Stimulated activated CD4-positive, alpha-beta T cell treated with anti-CD3 and anti-CD28 coated beads, TNF-alpha, amount 100 ng/mL, for 4 hours (primary cell): ENCODE measurements around the gene KRT71.
"Not testable (repeated sequence)": the region's sequence is repeated elsewhere in the genome, so short reads cannot be mapped to it uniquely, and the experiment has no call there.

Experiments
- DNase-seq, 3 experiments: peaks; one replicate each; pipeline ENCODE4 v3.0.0-alpha.2; 2020; ENCODE audit warnings: low read depth in 3 of 3

The KRT71 gene

DNA sequence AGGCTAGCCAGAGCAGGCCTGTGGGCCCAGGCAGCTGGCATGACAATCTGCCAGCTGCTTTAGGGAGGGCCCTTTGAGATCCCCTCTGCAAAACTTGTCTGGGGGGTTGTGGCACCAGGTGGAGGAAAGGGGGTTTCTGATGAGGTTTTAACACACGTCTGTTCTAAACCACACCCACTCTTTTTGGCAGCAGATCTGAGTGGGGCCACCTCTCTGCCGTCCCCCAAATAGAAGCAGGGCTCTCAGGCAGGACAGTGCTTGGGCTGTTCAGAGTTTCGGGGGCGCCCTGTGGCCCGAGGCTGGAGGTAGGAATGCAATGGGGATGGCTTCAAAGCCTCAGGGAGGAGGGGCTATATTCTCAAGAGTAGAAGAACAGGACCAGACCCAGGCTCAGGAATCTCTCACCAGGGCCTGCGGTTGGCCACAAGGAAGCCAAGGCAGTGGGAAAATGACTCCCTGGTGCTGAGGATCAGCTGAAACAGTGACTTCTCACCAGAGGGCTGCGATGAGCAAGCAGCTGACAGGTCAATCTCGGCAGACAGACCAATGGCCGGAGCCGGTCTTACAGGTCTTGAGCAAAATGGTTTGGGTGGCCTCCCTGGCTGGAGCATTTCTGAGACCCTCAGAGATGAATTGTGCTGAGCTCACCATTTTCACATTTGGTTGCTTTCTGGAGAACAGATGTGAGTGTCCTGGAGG lies 31.2 kb downstream of the KRT71 start:
- no peak for DNase-seq

DNA sequence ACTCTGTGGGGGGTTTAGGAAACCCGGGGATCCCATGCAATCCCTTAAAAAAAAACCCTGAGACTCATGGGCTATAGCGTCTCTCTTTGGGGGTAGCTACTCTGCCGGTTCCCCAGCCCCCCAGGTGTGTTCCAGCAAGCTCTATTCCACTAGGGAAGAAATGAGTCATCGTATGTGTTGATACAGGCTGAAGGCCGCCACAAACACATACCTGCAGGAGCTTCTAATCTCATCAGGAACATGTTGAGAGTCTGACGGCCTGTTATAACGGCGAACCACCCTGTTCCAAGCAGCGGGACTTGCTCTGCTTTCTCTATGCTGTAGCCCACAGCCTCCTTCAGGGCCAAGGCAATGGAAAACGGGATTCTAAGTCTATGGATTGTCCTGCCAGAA lies 31.8 kb downstream of the KRT71 start:
- DNase-seq: no peak

DNA sequence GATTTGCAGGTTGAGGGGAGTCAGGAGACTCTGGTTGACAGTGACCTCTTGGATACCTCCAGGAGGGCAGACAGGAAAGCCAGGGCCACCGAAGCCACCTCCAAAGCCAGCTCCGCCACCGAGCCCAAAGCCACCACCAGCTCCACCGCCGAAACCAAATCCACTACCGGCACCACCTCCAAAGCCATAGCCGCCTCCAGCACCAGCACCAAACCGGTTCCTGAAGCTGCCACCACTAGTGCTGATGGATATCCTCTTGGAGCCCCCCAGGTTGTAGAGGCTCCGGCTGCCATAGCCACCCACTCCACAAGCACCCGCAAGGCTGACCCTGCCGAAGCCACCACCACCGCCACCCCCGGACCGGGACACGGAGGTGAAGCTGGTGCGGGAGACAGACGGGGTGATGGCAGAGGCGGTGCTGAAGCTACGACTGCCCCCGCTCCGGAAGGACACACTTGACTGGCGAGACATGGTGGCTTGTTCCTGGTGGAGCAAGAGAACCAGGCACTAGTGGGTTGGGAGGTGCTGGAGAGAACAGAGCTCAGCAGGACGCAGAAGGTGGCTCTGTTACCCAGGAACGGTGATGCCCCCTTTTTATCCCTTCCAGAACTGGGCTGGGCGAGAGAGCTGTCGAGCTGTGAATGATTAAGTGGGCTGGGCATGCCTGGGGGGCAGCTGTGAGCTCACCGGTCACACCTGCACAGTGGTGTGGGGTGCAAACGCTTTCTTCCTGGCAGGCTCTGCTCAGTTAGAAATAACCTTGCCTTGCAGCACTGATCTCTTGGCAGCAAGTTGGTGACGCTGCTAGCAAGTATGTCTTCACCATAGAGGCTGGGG lies 32.9 kb downstream of the KRT71 start, which contains the start of gene KRT5:
KRT5 (minus strand) TSS at position 569 of the 837 bp plus-strand sequence; CDS start at position 471, 98 bp downstream.
- DNase-seq: no peak

DNA sequence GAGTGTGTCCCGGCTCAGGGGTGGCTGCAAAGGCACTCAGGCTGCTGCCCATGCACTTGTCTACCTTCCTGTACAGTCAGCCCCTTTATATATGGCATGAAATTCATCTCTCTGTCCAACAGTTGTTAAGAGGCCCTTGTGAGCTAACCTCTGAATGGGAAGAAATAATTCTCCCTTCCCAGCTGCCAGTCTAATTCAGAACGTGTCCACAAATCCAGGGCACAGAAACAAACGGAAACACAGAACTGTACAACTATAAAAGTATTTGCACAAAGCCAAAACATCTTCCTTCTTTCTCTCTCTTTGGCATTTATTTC lies 33.6 kb downstream of the KRT71 start:
- DNase-seq: no peak

DNA sequence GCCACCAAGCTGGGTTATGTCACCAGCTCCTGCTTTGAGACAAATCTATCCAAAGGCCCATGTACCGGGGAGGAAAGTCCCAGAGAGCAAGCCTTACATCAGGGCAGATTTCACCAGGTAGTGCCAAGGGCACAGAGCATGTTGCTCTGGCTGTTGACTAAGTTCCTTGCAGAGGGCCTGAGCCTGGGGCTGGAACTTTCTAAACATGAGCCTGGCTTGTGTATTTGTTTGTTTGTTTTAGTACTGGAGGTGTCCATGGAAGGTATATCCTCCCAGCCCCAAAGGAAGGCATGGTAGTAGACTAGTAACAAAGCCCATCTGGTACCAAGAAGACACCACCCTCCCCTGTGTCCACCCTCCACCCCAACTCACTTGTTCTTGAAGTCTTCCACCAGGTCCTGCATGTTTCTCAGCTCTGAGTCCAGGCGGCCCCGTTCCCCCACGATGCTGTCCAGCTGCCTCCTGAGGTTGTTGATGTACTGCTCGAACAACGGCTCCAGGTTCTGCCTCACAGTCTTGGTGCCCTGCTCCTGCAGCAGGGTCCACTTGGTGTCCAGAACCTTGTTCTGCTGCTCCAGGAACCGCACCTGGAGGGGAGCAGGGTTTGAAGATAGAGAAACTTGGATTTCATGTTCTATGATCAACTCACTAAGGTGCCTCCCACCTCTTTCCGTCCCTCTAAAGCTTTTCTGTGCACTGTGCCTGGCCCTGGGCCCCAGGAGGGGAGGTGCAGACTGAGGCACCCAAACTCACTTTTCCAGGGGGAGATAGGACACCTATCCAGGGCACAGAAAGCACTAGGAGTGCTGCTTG lies 34.2 kb downstream of the KRT71 start:
- DNase-seq: no peak

DNA sequence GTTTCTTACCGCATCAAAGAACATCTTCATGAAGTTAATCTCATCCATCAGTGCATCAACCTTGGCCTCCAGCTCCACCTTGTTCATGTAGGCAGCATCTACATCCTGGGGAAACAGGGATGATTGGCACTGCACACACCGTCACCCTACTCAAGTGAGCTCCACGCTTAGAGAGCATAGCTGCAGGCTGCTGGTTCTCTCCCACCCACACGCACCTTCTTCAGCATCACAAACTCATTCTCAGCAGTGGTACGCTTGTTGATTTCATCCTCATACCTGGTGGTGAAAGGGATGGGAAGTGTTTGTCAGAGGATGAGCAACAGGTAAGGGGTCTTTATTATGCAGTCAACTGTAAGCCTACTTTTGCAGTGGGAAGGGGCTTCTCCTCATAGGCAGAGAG lies 35.1 kb downstream of the KRT71 start:
- DNase-seq: no peak

DNA sequence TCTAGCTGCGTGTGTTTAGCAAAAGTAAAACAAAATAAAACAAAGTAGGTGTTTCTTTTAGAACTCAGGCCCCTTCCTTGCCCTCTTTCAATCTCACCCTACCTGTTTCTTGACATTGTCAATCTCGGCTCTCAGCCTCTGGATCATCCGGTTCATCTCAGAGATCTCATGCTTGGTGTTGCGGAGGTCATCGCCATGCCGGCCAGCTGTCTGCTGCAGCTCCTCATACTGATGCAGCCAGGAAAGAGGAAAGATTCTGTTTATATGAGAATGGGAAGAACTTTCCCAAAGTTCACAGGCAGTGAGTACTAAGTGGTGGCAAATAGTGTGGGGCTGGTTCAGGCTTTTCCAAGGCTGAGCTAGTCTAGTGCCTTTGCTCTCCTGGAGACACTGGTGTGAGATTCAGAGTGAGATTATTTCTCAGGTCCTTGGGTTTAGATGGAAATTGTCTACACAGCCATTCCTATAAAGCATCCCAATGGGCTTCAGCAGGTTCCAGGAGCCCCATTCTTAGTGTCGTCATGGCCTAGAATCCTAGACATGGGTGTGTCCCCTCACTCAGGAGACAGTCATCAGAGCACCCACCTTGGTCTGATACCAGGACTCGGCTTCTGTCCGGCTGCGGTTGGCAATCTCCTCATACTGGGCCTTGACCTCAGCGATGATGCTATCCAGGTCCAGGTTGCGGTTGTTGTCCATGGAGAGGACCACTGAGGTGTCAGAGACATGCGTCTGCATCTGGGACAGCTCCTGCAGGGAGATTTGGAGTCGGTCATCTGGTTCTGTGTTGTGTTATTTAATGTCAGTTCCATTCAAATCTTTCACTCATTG lies 35.7 kb downstream of the KRT71 start:
- no peak for DNase-seq

DNA sequence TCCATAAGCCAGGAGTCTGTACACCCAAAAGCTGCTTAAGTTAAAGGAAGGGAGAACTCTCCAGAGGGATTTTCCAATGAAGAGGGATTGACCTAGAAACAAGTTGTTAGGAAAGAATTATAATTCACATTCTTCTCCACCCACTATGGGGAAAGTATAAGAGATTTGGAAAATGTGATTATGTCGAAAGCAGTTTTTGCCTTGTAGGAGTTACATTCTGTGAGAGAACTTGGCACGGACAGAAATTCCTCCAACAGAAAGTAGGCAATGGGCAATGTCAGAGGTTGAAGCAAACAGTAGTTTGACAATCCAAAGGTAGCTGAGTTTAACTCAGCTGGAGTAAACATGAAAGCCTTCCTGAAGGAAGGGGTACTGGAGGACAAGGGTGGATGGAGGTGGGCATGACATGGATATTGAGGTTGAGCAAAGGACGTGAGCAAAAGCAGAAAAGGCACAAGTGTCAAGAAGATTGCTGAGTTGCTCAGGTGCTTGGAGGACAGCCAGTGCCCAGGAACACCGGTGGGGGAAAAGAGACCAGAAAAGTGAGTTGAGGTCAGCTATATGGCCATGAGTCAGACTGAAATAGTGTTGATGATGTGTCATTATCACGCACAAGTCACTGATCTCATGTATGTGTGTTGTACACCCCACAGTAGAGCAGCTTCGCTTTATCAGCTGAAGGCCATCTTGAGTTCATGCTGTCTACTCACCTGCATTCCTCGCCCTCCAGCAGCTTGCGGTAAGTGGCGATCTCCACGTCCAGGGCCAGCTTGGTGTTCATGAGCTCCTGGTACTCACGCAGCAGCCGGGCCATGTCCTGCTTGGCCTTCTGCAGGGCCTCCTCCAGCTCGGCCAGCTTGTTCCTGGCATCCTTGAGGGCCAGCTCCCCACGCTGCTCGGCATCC lies 36.8 kb downstream of the KRT71 start:
- DNase-seq: no peak

DNA sequence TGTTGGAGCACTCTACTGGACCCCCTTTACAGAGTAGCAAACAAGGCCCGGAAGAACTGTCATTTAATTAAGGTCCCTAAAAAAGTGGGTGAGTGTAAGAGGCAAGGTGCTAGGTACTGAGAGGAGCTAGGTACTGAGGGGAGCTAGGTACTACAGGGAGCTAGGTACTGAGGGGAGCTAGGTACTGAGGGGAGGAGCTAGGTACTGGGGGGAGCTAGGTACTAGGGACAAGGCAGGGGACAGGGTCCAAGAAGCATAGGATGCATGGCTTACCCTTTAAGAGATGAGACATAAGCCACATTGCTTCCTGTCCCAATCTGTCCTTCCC lies 37.7 kb downstream of the KRT71 start:
- DNase-seq: no peak

DNA sequence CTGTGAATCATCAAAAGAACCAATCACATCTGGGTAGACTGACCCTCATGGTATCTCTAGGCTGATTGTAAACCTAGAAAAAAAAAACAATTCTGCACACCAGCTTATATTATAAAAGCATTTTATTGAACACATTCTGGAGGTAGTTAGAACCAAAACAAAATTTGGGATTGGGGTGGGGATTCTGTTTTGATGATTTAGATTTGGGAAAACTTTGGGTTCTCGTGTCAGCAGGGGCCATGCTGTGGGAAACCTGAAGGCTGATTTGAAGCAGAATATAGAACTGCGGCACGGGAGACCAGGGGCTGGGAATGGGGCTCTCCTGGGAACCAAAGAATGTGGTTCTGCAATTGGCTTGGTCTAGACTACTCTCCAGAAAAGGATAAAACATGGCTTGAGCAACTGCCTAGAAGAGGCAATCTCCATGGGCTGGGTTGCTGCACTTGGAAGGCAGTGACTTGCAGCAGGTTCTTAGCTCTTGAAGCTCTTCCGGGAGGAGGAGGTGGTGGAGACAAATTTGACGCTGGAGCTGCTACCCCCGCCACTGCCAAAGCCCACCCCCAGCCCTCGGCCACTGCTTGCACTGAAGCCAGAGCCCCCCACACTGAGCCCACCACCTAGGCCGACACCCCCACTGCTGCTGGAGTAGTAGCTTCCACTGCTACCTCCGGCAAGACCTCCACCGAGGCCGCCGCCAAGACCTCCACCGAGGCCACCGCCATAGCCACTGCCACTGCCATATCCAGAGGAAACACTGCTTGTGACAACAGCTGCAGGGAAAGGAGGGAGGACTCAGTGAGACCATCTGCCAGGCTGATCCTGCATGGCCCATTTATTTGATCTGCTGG lies 38.2 kb downstream of the KRT71 start:
- DNase-seq: no peak

DNA sequence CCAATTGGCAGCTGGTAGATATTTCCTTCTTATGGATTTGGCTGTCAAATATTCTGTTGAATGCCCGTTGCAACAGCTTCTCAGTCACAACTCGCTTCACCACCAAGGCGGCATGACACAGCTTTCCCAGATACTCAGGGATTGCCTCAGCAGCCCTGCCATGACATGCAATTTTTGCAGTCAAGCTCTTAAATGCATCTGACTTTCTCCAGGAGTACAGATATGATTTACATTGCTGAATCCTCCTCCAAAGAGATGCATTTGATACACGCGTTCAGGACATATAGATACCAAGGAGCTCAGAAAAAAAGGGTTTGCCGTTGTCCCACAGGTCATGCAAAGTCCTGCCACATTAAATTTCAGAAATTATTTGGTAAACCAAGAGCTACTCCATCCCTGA lies 39.2 kb downstream of the KRT71 start:
- DNase-seq: no peak

DNA sequence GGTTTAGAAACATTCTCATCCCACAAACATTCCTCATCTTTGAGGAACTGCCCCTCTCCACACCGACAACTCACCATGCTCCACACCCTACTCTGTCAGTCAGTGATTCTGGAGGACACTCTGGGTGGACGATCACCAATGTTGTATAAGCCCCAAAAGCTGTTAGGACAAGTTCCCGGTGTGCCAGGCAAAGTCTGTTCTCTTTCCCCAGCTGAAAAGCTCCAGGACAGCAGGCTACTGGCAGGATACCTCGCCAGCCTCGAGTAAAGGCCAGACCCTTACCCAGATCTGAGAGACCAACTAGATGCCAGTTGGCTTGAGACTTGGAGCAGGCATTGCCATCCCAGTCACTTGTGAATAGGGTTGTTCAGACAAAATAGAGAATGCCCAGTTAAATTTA lies 44.7 kb downstream of the KRT71 start:
- DNase-seq: no peak

DNA sequence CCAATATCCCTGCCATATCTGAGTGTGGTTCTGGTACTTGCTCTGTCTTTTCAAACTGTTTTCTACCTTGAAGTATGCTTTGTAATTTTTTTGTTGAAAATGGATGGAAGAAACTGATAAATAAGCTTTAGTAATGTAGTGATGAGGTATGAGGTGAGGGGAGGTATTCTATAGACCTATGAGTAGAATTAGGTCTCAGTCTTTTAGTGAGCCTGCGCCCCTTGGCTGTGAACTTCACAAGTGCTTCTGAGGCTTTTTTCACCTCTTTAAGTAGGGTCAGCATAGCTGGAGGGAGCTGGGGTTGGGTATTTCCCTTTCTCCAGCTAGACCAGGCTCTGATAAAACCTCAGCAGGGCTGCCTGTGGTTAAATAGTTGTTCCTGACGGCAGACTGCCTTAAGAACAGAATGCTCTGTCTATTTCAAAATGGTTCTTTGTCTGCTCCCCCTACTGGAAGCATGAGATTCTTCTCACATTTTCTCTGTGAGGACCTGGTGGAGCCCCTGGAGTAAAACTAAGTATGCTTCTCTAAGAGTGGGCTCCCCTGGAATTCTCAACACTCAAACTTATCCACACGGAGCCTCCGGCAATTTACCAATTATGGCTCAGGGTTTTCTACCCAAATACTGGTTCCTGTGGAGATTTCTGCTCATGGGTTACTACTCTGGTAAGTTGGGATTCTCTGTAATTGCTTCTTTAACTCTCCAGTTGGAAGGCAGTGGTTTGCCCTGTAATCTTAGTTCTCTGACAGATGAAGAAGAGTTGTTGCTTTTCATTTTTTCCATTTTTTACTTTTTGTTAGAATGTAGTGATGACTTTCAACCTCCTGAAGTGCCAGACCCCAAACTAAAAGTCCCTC lies 45.9 kb downstream of the KRT71 start:
- no peak for DNase-seq

DNA sequence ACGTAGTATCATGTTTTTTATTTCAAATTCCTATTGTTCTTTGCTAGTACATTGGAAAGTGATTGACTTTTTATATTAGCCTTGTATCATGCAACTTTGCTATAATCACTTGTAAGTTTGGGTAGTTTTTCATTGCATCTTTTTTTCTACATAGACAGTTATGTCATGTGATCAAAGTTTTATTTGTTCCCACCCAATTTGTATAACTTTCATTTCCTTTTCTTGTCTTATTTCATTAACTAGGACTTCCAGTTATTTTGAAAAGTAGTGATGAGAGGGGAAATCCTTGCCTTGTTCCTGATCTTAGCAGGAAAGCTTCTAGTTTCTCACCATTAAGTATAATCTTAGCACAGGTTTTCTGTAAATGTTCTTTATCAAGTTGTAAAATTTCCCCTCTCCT lies 50.1 kb downstream of the KRT71 start:
- no peak for DNase-seq

DNA sequence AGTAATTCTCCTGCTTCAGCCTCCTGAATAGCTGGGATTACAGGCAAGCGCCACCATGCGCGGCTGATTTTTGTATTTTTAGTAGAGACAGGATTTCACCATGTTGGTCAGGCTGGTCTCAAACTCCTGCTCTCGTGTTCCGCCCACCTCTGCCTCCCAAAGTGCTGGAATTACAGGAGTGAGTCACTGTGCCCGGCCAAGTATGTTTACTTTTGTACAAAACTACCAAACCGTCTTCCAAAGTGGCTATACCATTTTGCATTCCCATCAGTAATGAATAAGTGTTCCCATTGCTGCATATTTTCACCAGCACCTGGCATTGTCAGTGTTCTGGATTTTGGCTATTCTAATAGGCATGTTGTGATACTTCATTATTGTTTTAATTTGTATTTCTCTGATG lies 51.5 kb downstream of the KRT71 start:
- no peak for DNase-seq

DNA sequence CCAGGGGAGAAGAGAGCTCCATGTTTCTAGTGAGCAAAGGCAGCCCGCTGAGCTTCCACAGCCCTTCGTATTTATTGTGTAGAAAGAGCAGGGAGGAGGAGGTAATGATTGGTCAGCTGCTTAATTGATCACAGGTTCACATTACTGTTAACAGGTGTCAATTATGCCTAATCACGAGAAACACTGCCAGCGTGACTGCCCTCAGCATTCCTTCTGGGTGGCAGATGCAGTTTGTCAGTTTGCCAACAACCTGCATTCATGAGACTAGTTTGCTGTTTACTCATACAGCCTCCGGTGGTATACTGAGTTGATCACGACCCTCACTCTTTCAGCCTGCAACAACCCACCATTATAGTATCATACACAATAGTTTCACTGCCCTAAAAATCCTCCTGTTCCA lies 52.4 kb downstream of the KRT71 start:
- not testable (repeated sequence) for DNase-seq

DNA sequence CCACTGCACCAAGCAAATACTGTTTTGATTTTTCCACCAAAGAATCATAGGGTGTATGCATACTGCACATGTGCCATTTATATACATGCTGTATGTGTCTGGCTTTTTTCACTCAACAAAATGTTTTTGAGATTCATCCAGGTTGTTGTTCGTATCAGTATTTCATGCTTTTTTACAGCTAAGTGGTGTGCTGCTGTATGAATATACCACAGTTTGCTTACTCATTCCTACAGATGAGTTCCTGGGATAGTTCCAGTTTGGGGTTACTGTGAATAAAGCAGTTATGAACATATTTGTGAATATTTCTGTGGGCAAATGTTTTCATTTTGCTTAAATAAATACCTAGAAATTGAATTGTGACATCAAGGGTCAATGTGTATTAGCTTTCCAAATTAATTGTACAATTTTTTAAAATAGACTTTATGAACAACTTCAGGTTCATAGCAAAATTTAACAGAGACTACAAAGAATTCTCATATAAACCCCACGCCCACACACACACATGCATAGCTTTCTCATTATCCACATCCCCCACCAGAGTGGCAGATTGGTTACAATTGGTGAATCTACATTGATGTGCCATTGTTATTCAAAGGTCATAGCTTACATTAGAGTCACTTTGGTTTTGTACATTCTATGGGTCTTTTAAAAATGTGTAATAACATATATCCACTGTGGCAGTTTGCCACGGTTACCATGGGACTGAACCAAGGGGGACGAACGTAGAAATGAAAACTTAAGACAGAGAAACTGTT lies 53.0 kb downstream of the KRT71 start:
- no peak for DNase-seq

DNA sequence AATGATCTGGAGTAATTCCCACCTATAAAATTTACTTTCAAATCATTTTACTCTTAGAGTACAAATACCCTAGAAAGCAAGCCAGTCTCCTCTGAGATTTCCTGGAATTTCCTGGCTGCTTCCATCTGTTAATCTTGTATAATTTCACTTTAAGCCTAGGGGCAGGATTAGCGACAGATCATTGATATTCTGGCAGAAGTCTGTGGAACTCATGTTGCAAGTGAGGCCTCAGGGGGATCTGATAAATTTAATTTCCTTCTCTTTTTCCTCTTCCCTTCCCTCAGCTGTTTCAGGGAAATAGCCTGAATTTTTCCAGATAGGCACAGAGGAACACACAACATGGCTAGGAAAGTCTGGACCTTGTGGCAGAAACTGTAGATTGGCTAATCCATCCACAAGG lies 54.0 kb downstream of the KRT71 start:
- DNase-seq: no peak
